Measurements from ENCODE around the gene FRMD4B. TPM values are rescaled to one million over a fixed set of nuclear protein-coding genes. Genes with fewer than 3 reads are reported as not detected.

FRMD4B gene
- total and polyA plus RNA-seq, 2 experiments from 2014 or later = 6.4 to 12.8 TPM

DNA sequence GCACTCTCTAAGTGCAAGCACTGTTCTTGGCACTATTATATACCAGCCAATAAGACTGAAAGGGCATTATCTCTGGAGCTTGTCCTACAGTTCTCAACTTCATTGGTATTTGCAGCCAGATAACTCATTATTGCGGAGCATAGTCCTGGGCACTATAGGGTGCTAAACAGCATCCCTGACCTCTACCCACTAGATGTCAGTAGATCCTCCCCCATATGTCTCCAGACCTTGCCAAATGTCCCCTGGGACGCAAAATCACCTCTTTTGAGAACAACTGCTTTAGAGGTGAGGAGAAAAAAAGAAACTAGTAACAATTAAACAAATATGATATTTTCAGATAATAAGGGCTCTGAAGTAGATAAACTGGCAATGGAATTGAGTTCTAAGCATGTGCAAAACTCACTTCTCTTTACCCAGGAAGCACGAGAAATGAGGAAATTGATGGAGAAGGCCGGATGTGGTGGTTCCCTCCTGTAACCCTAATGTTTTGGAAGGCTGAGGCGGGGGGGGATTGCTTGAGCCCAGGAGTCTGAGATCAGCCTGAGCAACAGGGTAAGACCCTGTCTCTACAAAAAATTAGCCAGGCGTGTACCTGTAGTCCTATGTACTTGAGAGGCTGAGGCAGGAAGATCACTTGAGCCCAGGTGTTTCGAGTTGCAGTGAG is 61.4 kb downstream of the FRMD4B start:
- Histone ChIP-seq H3K27me3 (ENCODE audit: insufficient read depth) (no peaks in the 10 kb centered on the region), H3F3A (replicated peaks; ENCODE audit: low read depth) (no peaks in the 10 kb centered on the region), H3K4me3 (no peak overlapping the region), H3K4me2 (no peak overlapping the region), H3K4me1 (ENCODE audit: insufficient read depth) (peaks cover 4% of the 10 kb centered on the region; the same call in 1 of the 2 replicates), H3K9me2 (ENCODE audit: insufficient read depth) (no peaks in the 10 kb centered on the region), H2AFZ (no peak overlapping the region), H4K20me1 (replicated peaks; ENCODE audit: insufficient read depth) (no peaks in the 10 kb centered on the region), H3K27ac (ENCODE audit: low read depth) (no peak overlapping the region), H3K79me2 (replicated peaks; ENCODE audit: insufficient read depth) (no peaks in the 10 kb centered on the region), H3K36me3 (ENCODE audit: insufficient read depth) (no peaks in the 10 kb centered on the region)
- H3K36me3 Mint-ChIP-seq (ENCODE audit: low read depth) = no peaks in the 10 kb centered on the region
- no peak overlapping the region for H3K4me3 Mint-ChIP-seq
- H3K4me1 Mint-ChIP-seq = peaks cover 11% of the 10 kb centered on the region; the same call in 2 of the 3 replicates
- no peaks in the 10 kb centered on the region for H3K27me3 Mint-ChIP-seq (ENCODE audit: insufficient read depth, low read depth, poor library complexity)
- no peak for TF ChIP-seq JUNB (IDR thresholded peaks at IDR 0.05; ENCODE audit: unreplicated experiment)
- TF ChIP-seq, protein P1, sequence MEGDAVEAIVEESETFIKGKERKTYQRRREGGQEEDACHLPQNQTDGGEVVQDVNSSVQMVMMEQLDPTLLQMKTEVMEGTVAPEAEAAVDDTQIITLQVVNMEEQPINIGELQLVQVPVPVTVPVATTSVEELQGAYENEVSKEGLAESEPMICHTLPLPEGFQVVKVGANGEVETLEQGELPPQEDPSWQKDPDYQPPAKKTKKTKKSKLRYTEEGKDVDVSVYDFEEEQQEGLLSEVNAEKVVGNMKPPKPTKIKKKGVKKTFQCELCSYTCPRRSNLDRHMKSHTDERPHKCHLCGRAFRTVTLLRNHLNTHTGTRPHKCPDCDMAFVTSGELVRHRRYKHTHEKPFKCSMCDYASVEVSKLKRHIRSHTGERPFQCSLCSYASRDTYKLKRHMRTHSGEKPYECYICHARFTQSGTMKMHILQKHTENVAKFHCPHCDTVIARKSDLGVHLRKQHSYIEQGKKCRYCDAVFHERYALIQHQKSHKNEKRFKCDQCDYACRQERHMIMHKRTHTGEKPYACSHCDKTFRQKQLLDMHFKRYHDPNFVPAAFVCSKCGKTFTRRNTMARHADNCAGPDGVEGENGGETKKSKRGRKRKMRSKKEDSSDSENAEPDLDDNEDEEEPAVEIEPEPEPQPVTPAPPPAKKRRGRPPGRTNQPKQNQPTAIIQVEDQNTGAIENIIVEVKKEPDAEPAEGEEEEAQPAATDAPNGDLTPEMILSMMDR (conservative IDR thresholded peaks at IDR 0.05; ENCODE audit: low read depth in 2 of 2) = peak; percentile 72 to 85
- no peak overlapping the region for H3K27ac Mint-ChIP-seq
- peak; percentile 98 for ATAC-seq
- H3K9me3 Mint-ChIP-seq = no peaks in the 10 kb centered on the region
- peak; percentile 68 for DNase-seq (ENCODE audit: low spot score)

DNA sequence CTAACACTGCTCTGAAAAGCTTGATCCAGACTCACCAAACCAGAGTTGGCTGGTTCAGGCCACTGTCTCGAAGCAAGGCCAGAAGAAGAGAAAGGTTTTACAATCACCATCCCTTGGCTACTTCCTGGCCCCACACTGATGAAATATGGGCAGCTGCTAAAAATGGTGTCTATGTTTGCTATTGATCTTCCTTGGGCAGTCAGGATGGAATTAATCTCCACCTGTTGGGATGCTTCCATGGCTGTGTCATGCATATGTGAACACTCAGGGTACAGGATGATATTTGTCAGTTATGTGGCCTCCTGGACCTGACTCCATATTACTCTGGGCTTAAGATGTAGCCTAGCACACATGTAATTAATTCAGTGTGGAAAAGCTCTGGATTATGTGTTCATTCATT is 61.9 kb downstream of the FRMD4B start:
- no peak overlapping the region for H3K4me2 ChIP-seq
- H3K9me2 ChIP-seq (ENCODE audit: insufficient read depth) = no peaks in the 10 kb centered on the region
- no peak overlapping the region for H3K27ac ChIP-seq (ENCODE audit: low read depth)
- ATAC-seq = no peak
- Mint-ChIP-seq H3K36me3 (ENCODE audit: low read depth) (no peaks in the 10 kb centered on the region), H3K27ac (no peak overlapping the region), H3K9me3 (no peaks in the 10 kb centered on the region), H3K4me3 (no peak overlapping the region), H3K27me3 (ENCODE audit: insufficient read depth, low read depth, poor library complexity) (no peaks in the 10 kb centered on the region), H3K4me1 (peaks cover 11% of the 10 kb centered on the region; the same call in 2 of the 3 replicates)
- H2AFZ ChIP-seq = no peak overlapping the region
- H3K27me3 ChIP-seq (ENCODE audit: insufficient read depth) = no peaks in the 10 kb centered on the region
- no peaks in the 10 kb centered on the region for H3K36me3 ChIP-seq (ENCODE audit: insufficient read depth)
- no peaks in the 10 kb centered on the region for H4K20me1 ChIP-seq (replicated peaks; ENCODE audit: insufficient read depth)
- H3K4me1 ChIP-seq (ENCODE audit: insufficient read depth) = peaks cover 4% of the 10 kb centered on the region; the same call in 1 of the 2 replicates
- DNase-seq (ENCODE audit: low spot score) = no peak
- H3K79me2 ChIP-seq (replicated peaks; ENCODE audit: insufficient read depth) = no peaks in the 10 kb centered on the region
- no peak overlapping the region for H3K4me3 ChIP-seq
- H3F3A ChIP-seq (replicated peaks; ENCODE audit: low read depth) = no peaks in the 10 kb centered on the region
- TF ChIP-seq JUNB (IDR thresholded peaks at IDR 0.05; ENCODE audit: unreplicated experiment) (no peak), ZNF331 (CRISPR knock-in tag; IDR thresholded peaks at IDR 0.05; ENCODE audit: low read depth) (no peak), EZH2 (IDR thresholded peaks at IDR 0.05; ENCODE audit: low read depth, unreplicated experiment) (no peak), NANOG (IDR thresholded peaks at IDR 0.05; ENCODE audit: borderline replicate concordance) (no peak), EZH2phosphoT487 (IDR thresholded peaks at IDR 0.05; ENCODE audit: unreplicated experiment) (no peak), CREB1 (CRISPR knock-in tag; IDR thresholded peaks at IDR 0.05; ENCODE audit: low read depth) (no peak)
- TF ChIP-seq, protein P2, sequence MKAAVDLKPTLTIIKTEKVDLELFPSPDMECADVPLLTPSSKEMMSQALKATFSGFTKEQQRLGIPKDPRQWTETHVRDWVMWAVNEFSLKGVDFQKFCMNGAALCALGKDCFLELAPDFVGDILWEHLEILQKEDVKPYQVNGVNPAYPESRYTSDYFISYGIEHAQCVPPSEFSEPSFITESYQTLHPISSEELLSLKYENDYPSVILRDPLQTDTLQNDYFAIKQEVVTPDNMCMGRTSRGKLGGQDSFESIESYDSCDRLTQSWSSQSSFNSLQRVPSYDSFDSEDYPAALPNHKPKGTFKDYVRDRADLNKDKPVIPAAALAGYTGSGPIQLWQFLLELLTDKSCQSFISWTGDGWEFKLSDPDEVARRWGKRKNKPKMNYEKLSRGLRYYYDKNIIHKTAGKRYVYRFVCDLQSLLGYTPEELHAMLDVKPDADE (IDR thresholded peaks at IDR 0.05) = no peak
- TF ChIP-seq, protein P1 (conservative IDR thresholded peaks at IDR 0.05; ENCODE audit: low read depth in 2 of 2) = no peak
- TF ChIP-seq, protein P3, sequence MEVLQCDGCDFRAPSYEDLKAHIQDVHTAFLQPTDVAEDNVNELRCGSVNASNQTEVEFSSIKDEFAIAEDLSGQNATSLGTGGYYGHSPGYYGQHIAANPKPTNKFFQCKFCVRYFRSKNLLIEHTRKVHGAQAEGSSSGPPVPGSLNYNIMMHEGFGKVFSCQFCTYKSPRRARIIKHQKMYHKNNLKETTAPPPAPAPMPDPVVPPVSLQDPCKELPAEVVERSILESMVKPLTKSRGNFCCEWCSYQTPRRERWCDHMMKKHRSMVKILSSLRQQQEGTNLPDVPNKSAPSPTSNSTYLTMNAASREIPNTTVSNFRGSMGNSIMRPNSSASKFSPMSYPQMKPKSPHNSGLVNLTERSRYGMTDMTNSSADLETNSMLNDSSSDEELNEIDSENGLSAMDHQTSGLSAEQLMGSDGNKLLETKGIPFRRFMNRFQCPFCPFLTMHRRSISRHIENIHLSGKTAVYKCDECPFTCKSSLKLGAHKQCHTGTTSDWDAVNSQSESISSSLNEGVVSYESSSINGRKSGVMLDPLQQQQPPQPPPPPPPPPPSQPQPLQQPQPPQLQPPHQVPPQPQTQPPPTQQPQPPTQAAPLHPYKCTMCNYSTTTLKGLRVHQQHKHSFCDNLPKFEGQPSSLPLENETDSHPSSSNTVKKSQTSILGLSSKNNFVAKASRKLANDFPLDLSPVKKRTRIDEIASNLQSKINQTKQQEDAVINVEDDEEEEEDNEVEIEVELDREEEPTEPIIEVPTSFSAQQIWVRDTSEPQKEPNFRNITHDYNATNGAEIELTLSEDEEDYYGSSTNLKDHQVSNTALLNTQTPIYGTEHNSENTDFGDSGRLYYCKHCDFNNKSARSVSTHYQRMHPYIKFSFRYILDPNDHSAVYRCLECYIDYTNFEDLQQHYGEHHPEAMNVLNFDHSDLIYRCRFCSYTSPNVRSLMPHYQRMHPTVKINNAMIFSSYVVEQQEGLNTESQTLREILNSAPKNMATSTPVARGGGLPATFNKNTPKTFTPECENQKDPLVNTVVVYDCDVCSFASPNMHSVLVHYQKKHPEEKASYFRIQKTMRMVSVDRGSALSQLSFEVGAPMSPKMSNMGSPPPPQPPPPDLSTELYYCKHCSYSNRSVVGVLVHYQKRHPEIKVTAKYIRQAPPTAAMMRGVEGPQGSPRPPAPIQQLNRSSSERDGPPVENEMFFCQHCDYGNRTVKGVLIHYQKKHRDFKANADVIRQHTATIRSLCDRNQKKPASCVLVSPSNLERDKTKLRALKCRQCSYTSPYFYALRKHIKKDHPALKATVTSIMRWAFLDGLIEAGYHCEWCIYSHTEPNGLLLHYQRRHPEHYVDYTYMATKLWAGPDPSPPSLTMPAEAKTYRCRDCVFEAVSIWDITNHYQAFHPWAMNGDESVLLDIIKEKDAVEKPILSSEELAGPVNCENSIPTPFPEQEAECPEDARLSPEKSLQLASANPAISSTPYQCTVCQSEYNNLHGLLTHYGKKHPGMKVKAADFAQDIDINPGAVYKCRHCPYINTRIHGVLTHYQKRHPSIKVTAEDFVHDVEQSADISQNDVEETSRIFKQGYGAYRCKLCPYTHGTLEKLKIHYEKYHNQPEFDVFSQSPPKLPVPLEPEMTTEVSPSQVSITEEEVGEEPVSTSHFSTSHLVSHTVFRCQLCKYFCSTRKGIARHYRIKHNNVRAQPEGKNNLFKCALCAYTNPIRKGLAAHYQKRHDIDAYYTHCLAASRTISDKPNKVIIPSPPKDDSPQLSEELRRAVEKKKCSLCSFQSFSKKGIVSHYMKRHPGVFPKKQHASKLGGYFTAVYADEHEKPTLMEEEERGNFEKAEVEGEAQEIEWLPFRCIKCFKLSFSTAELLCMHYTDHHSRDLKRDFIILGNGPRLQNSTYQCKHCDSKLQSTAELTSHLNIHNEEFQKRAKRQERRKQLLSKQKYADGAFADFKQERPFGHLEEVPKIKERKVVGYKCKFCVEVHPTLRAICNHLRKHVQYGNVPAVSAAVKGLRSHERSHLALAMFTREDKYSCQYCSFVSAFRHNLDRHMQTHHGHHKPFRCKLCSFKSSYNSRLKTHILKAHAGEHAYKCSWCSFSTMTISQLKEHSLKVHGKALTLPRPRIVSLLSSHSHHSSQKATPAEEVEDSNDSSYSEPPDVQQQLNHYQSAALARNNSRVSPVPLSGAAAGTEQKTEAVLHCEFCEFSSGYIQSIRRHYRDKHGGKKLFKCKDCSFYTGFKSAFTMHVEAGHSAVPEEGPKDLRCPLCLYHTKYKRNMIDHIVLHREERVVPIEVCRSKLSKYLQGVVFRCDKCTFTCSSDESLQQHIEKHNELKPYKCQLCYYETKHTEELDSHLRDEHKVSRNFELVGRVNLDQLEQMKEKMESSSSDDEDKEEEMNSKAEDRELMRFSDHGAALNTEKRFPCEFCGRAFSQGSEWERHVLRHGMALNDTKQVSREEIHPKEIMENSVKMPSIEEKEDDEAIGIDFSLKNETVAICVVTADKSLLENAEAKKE (CRISPR knock-in tag; IDR thresholded peaks at IDR 0.05) = no peak
